H9 (cell line): ENCODE data around the gene TIMP1. TPM values are rescaled to one million over a fixed set of nuclear protein-coding genes. Genes with fewer than 3 reads are reported as not detected.

ENCODE experiments used
- DNase-seq: peaks from one replicate; pipeline ENCODE4 v3.0.0-alpha.2; 2017
- H2AFZ ChIP-seq: one replicate; pipeline ENCODE4 v1.6.1; 2013; ENCODE audit warnings: mild to moderate bottlenecking, low read length, control low read depth, moderate library complexity
- H2AK5ac ChIP-seq: 2 replicates; pipeline ENCODE4 v1.6.1; 2013; ENCODE audit warnings: low read length, control low read depth, mixed read lengths; ENCODE audit not compliant: insufficient read length
- H2BK120ac ChIP-seq: one replicate; pipeline ENCODE4 v1.6.1; 2013; ENCODE audit warnings: low read depth, mild to moderate bottlenecking, low read length, control low read depth, inconsistent platforms; ENCODE audit not compliant: poor library complexity, severe bottlenecking
- H2BK12ac ChIP-seq: 2 replicates; pipeline ENCODE4 v1.6.1; 2013; ENCODE audit warnings: low read length, control low read depth, mixed read lengths, low read depth; ENCODE audit not compliant: insufficient read length
- H2BK15ac ChIP-seq: 2 replicates; pipeline ENCODE4 v1.6.1; 2013; ENCODE audit warnings: low read depth, low read length, control low read depth
- H2BK20ac ChIP-seq: one replicate; pipeline ENCODE4 v1.6.1; 2013; ENCODE audit warnings: low read depth, mild to moderate bottlenecking, low read length, control low read depth, inconsistent platforms; ENCODE audit not compliant: poor library complexity, severe bottlenecking
- H2BK5ac ChIP-seq: 2 replicates; pipeline ENCODE4 v1.6.1; 2013; ENCODE audit warnings: low read length, control low read depth, mixed read lengths; ENCODE audit not compliant: insufficient read length
- H3K14ac ChIP-seq: 2 replicates; pipeline ENCODE4 v1.6.1; 2013; ENCODE audit warnings: low read length, control low read depth; ENCODE audit not compliant: insufficient read depth
- H3K18ac ChIP-seq: 2 replicates; pipeline ENCODE4 v1.6.1; 2013; ENCODE audit warnings: low read depth, mild to moderate bottlenecking, mixed read lengths, low read length, control low read depth; ENCODE audit not compliant: insufficient read length
- H3K23ac ChIP-seq: 2 replicates; pipeline ENCODE4 v1.6.1; 2013; ENCODE audit warnings: low read length, control low read depth, mixed read lengths, low read depth; ENCODE audit not compliant: insufficient read length
- H3K23me2 ChIP-seq: 2 replicates; pipeline ENCODE4 v1.6.1; 2013; ENCODE audit warnings: low read depth, mild to moderate bottlenecking, mixed read lengths, low read length, control low read depth; ENCODE audit not compliant: insufficient read length, poor library complexity, severe bottlenecking
- H3K27ac ChIP-seq: 2 replicates; pipeline ENCODE4 v1.5.1; 2013; ENCODE audit warnings: low read length, control low read depth, mixed read lengths, low read depth; ENCODE audit not compliant: insufficient read length
- H3K27me3 ChIP-seq: 2 replicates; pipeline ENCODE4 v1.6.1; 2013; ENCODE audit warnings: low read length, control low read depth, inconsistent platforms; ENCODE audit not compliant: insufficient read depth
- H3K4ac ChIP-seq: 2 replicates; pipeline ENCODE4 v1.6.1; 2013; ENCODE audit warnings: low read depth, mild to moderate bottlenecking, control low read depth, inconsistent platforms, low read length, moderate library complexity
- H3K4me1 ChIP-seq: 2 replicates; pipeline ENCODE4 v1.6.1; 2013; ENCODE audit warnings: low read length, control low read depth, inconsistent platforms; ENCODE audit not compliant: insufficient read depth
- H3K4me2 ChIP-seq: 2 replicates; pipeline ENCODE4 v1.6.1; 2013; ENCODE audit warnings: low read length, control low read depth, mixed read lengths; ENCODE audit not compliant: insufficient read length, insufficient read depth
- H3K56ac ChIP-seq: 2 replicates; pipeline ENCODE4 v1.6.1; 2013; ENCODE audit warnings: low read depth, mild to moderate bottlenecking, mixed read lengths, low read length, control low read depth; ENCODE audit not compliant: insufficient read length
- H3K79me1 ChIP-seq: 2 replicates; pipeline ENCODE4 v1.6.1; 2013; ENCODE audit warnings: low read depth, mild to moderate bottlenecking, moderate library complexity, low read length, control low read depth, inconsistent platforms; ENCODE audit not compliant: insufficient read depth, poor library complexity, severe bottlenecking
- H3K79me2 ChIP-seq: 2 replicates; pipeline ENCODE4 v1.6.1; 2013; ENCODE audit warnings: low read length, control low read depth, inconsistent platforms; ENCODE audit not compliant: insufficient read depth
- H3K9ac ChIP-seq: 2 replicates; pipeline ENCODE4 v1.6.1; 2013; ENCODE audit warnings: low read length, control low read depth, mixed read lengths; ENCODE audit not compliant: insufficient read length; ENCODE audit errors: extremely low read depth
- H3K9me3 ChIP-seq: one replicate; pipeline ENCODE4 v1.6.1; 2013; ENCODE audit warnings: low read depth, low read length, inconsistent platforms; ENCODE audit not compliant: control insufficient read depth
- H3T11ph ChIP-seq: one replicate; pipeline ENCODE4 v1.6.1; 2013; ENCODE audit warnings: mild to moderate bottlenecking, low read length, control low read depth, inconsistent platforms
- H4K20me1 ChIP-seq: one replicate; pipeline ENCODE4 v1.6.1; 2013; ENCODE audit not compliant: control insufficient read depth, insufficient read length, insufficient read depth
- H4K5ac ChIP-seq: 2 replicates; pipeline ENCODE4 v1.6.1; 2013; ENCODE audit warnings: low read depth, mild to moderate bottlenecking, mixed read lengths, low read length, control low read depth; ENCODE audit not compliant: insufficient read length
- H4K8ac ChIP-seq: replicated peaks from 2 replicates; pipeline ENCODE4 v1.6.1; 2013; ENCODE audit warnings: low read length, control low read depth, mixed read lengths, low read depth; ENCODE audit not compliant: insufficient read length
- H4K91ac ChIP-seq: 2 replicates; pipeline ENCODE4 v1.6.1; 2013; ENCODE audit warnings: low read depth, mild to moderate bottlenecking, moderate library complexity, mixed read lengths, low read length, control low read depth; ENCODE audit not compliant: insufficient read length
- H3K27ac Mint-ChIP-seq, 3 experiments: 2 replicates in 2 of 3; 3 replicates in 1 of 3; pipeline ENCODE4 v1.8.0; 2020 to 2021; ENCODE audit warnings: mixed read lengths in 3 of 3, mild to moderate bottlenecking in 1 of 3, moderate library complexity in 1 of 3
- H3K27me3 Mint-ChIP-seq: 2 replicates; pipeline ENCODE4 v1.8.0; 2021; ENCODE audit warnings: low read depth, mild to moderate bottlenecking, moderate library complexity, mixed read lengths
- H3K36me3 Mint-ChIP-seq, 3 experiments: 2 replicates in 2 of 3; 3 replicates in 1 of 3; pipeline ENCODE4 v1.8.0; 2020 to 2021; ENCODE audit warnings: low read depth in 3 of 3, mixed read lengths in 3 of 3; ENCODE audit not compliant: insufficient read depth in 1 of 3
- H3K4me1 Mint-ChIP-seq, 2 experiments: 2 replicates each; pipeline ENCODE4 v1.8.0; 2020; ENCODE audit warnings: mixed read lengths in 2 of 2
- H3K4me3 Mint-ChIP-seq, 2 experiments: 2 replicates in 1 of 2; 3 replicates in 1 of 2; pipeline ENCODE4 v1.8.0; 2020 to 2021; ENCODE audit warnings: mild to moderate bottlenecking in 2 of 2, mixed read lengths in 2 of 2, moderate library complexity in 1 of 2
- H3K9me3 Mint-ChIP-seq, 2 experiments: 2 replicates in 1 of 2; 3 replicates in 1 of 2; pipeline ENCODE4 v1.8.0; 2020; ENCODE audit warnings: mild to moderate bottlenecking in 2 of 2, mixed read lengths in 2 of 2, moderate library complexity in 1 of 2
- WGBS: extraction: QIAGEN DNeasy Blood & Tissue Kit; methylation state at CpG from one replicate; pipeline ENCODE4 v1.1.7; 2013; ENCODE audit warnings: missing lambda C conversion rate, low lambda C conversion rate, mixed read lengths; ENCODE audit not compliant: insufficient read length; ENCODE audit errors: extremely low coverage; 5-methylcytosine and 5-hydroxymethylcytosine counted together
- total RNA-seq: library from RNA; stranded (reverse); gene quantifications from 2 replicates; pipeline ENCODE4 v1.2.1, GENCODE V29; 2021
- TF ChIP-seq, protein P1 (sequence below): fragments of 200-600 bp; sonication (generic); conservative IDR thresholded peaks from 3 replicates; pipeline ENCODE4 v1.8.0; 2021; ENCODE audit warnings: antibody characterized with exemption, mild to moderate bottlenecking

Gene TIMP1
- total RNA-seq, 1 experiment from 2014 or later: 65.1 TPM

DNA sequence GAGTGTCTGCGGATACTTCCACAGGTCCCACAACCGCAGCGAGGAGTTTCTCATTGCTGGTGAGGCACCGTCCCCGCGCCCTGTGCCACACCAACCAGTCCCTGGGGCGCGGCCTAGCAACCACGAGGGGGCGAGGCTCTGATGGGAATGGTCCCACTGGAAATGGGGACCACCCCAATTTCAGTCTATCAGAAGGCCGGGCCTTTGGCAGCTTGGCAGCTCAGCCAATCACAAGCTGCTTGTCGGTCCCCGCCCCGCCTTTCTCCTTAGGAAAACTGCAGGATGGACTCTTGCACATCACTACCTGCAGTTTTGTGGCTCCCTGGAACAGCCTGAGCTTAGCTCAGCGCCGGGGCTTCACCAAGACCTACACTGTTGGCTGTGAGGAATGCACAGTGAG, 3.0 kb downstream of the TIMP1 start:
- H3K14ac ChIP-seq: no peak overlapping the region
- no peak overlapping the region for H2BK15ac ChIP-seq
- H4K8ac ChIP-seq: no peak overlapping the region
- H3K4me2 ChIP-seq: no peak overlapping the region
- TF ChIP-seq, protein P1, sequence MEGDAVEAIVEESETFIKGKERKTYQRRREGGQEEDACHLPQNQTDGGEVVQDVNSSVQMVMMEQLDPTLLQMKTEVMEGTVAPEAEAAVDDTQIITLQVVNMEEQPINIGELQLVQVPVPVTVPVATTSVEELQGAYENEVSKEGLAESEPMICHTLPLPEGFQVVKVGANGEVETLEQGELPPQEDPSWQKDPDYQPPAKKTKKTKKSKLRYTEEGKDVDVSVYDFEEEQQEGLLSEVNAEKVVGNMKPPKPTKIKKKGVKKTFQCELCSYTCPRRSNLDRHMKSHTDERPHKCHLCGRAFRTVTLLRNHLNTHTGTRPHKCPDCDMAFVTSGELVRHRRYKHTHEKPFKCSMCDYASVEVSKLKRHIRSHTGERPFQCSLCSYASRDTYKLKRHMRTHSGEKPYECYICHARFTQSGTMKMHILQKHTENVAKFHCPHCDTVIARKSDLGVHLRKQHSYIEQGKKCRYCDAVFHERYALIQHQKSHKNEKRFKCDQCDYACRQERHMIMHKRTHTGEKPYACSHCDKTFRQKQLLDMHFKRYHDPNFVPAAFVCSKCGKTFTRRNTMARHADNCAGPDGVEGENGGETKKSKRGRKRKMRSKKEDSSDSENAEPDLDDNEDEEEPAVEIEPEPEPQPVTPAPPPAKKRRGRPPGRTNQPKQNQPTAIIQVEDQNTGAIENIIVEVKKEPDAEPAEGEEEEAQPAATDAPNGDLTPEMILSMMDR: no peak
- H4K20me1 ChIP-seq: no peaks in the 10 kb centered on the region
- H2BK20ac ChIP-seq: no peak overlapping the region
- H3K27ac ChIP-seq: no peak overlapping the region
- no peak overlapping the region for H2AFZ ChIP-seq
- H2BK5ac ChIP-seq: no peak overlapping the region
- H4K5ac ChIP-seq: no peak overlapping the region
- no peaks in the 10 kb centered on the region for H3K4me1 ChIP-seq
- H3K79me2 ChIP-seq: no peaks in the 10 kb centered on the region
- H3K4ac ChIP-seq: no peak overlapping the region
- H3K36me3 Mint-ChIP-seq: peaks cover 19 to 26% (median 20%) of the 10 kb centered on the region in 3 experiments; a peak in 6 of 7 replicates
- no peak overlapping the region for H4K91ac ChIP-seq
- H3K79me1 ChIP-seq: no peaks in the 10 kb centered on the region
- no peak overlapping the region for H3K18ac ChIP-seq
- peaks cover 11 to 21% of the 10 kb centered on the region in 2 experiments for H3K4me1 Mint-ChIP-seq
- peak overlapping the region in 2 of 3 experiments; percentile 10 to 52; a peak in 2 of 7 replicates for H3K27ac Mint-ChIP-seq
- peaks cover 69 to 81% of the 10 kb centered on the region in 2 experiments for H3K9me3 Mint-ChIP-seq
- no peak overlapping the region for H3K9ac ChIP-seq
- DNase-seq: peak; percentile 57
- no peak overlapping the region for H2BK12ac ChIP-seq
- no peak overlapping the region for H3K56ac ChIP-seq
- no peak overlapping the region for H2AK5ac ChIP-seq
- H3K23me2 ChIP-seq: peaks cover 4% of the 10 kb centered on the region
- no peak overlapping the region for H3T11ph ChIP-seq
- H3K27me3 Mint-ChIP-seq: no peaks in the 10 kb centered on the region; the same call in 1 of the 2 replicates
- no peak overlapping the region for H2BK120ac ChIP-seq
- no CpG with 5 or more reads among the region's 16 CpGs for WGBS
- no peaks in the 10 kb centered on the region for H3K27me3 ChIP-seq
- no peak overlapping the region for H3K23ac ChIP-seq
- H3K4me3 Mint-ChIP-seq: no peak overlapping the region
- H3K9me3 ChIP-seq: peaks cover 33% of the 10 kb centered on the region
